Stomach (tissue), 9 donors: Measurements from ENCODE around the gene LDB3. TPM values are rescaled to one million over a fixed set of nuclear protein-coding genes. Genes with fewer than 3 reads are reported as not detected.

Experiments used
- DNase-seq, 2 donors: peaks; one replicate each; pipeline versions ENCODE4 v3.0.0 to v3.0.0-alpha.2; 2013 to 2019
- H3K27ac ChIP-seq, 5 donors: fragments of 200-600 bp in 4 of 5; sonication (generic) in 4 of 5; one replicate each; pipeline ENCODE4 v1.5.1; 2013 to 2019; ENCODE audit warnings: mild to moderate bottlenecking in 1 of 5, moderate library complexity in 1 of 5
- H3K27me3 ChIP-seq, 3 donors: fragments of 200-600 bp; sonication (generic); one replicate each; pipeline ENCODE4 v1.5.1; 2017 to 2019; ENCODE audit warnings: mixed run types in 1 of 3
- H3K36me3 ChIP-seq, 4 donors: fragments of 200-600 bp; sonication (generic); 1 replicate in 3 of 4; 2 replicates in 1 of 4; pipeline ENCODE4 v1.5.1; 2016 to 2019
- H3K4me1 ChIP-seq, 4 donors: fragments of 200-600 bp; sonication (generic); one replicate each; pipeline ENCODE4 v1.5.1; 2016 to 2019
- H3K4me3 ChIP-seq, 4 donors: fragments of 200-600 bp; sonication (generic) in 3 of 4; one replicate each; pipeline ENCODE4 v1.5.1; 2016 to 2019; ENCODE audit warnings: mild to moderate bottlenecking in 1 of 4
- H3K9me3 ChIP-seq, 4 donors: fragments of 200-600 bp; sonication (generic); one replicate each; pipeline ENCODE4 v1.5.1; 2016 to 2019
- CTCF ChIP-seq, 7 experiments: fragments of 450-650 bp in 4 of 7; fragments of 200-600 bp in 3 of 7; sonication (generic) in 3 of 7; IDR thresholded peaks; one replicate each; pipeline ENCODE4 v1.5.1; 2016 to 2019; ENCODE audit warnings: antibody characterized with exemption in 7 of 7, control low read depth in 2 of 7, mild to moderate bottlenecking in 1 of 7
- EP300 ChIP-seq: sonication (generic); formaldehyde crosslinking; IDR thresholded peaks from one replicate; pipeline ENCODE4 v1.6.1; 2017; ENCODE audit warnings: antibody characterized with exemption
- POLR2A ChIP-seq, 4 donors: fragments of 450-650 bp; IDR thresholded peaks; one replicate each; pipeline ENCODE4 v1.6.1; 2016; ENCODE audit warnings: antibody characterized with exemption in 4 of 4, control low read depth in 2 of 4, mild to moderate bottlenecking in 1 of 4, moderate library complexity in 1 of 4
- POLR2AphosphoS5 ChIP-seq, 3 donors: sonication (generic); formaldehyde crosslinking; IDR thresholded peaks; one replicate each; pipeline ENCODE4 v1.6.1; 2016; ENCODE audit warnings: antibody characterized with exemption in 3 of 3
- WGBS, 5 donors: extraction: QIAGEN DNeasy Blood & Tissue Kit in 3 of 5; methylation state at CpG; one replicate each; pipeline versions ENCODE4 v1.1.5 to v1.1.7; 2013 to 2018; 5-methylcytosine and 5-hydroxymethylcytosine counted together
- intact Hi-C: fragments of 100-400 bp; cut with DNase I; formaldehyde crosslinking; loops from one replicate; pipeline ENCODE4 v1.15.1; 2023; ENCODE audit warnings: low total_unique reads
- polyA plus RNA-seq, 3 donors: library from polyadenylated mRNA; stranded (reverse); fragments of 200-250 nt; gene quantifications; one replicate each; pipeline ENCODE4 v1.2.3, GENCODE V29; 2013
- total RNA-seq, 5 donors: library from RNA; depleted of rRNA; stranded (reverse); fragments of >200 nt; gene quantifications; one replicate each; pipeline versions ENCODE4 v1.1.0 to v1.2.3, GENCODE V29; 2014 to 2016
- donor health status: healthy with polysubstance abuse.
- donor health status: Bipolar disorder and iron deficiency.
- donor health status: healthy.

LDB3 gene
- total and polyA plus RNA-seq, 8 donors, result 0.29 to 8.5 (median 2.5) TPM

- 3 to 10% (median 4%) methylated on average over 11 to 49 of the region's 49 CpGs for WGBS, 5 donors
- H3K27ac ChIP-seq, result peak overlapping the region in 2 of 5 donors; percentile 20 to 48
- H3K36me3 ChIP-seq, result no peaks in the 10 kb centered on the region
- no peaks in the 10 kb centered on the region for H3K9me3 ChIP-seq
- intact Hi-C loops, result no loop called here
- no peak for TF ChIP-seq POLR2A (IDR thresholded peaks at IDR 0.05)
- peak in 4 of 7 experiments; percentile 14 to 40 (median 27) for TF ChIP-seq CTCF (IDR thresholded peaks at IDR 0.05)
- TF ChIP-seq POLR2AphosphoS5 (IDR thresholded peaks at IDR 0.05), result no peak
- TF ChIP-seq EP300, result no peak
- peaks cover 0 to 26% (median 13%) of the 10 kb centered on the region in 3 donors for H3K27me3 ChIP-seq
- DNase-seq, result peak; percentile 51 to 79
- peaks cover 8 to 18% (median 13%) of the 10 kb centered on the region in 4 donors for H3K4me1 ChIP-seq
- H3K4me3 ChIP-seq, result peak overlapping the region; percentile 40 to 52 (median 42)
Observed at GRCh38 chr10:86632009-86632800, 36.1 kb upstream of the LDB3 start.

- DNase-seq, result no peak
- H3K4me3 ChIP-seq, result no peak overlapping the region
- no peak overlapping the region for H3K27ac ChIP-seq
- TF ChIP-seq EP300 (no peak), POLR2AphosphoS5 (IDR thresholded peaks at IDR 0.05) (no peak), CTCF (IDR thresholded peaks at IDR 0.05) (no peak), POLR2A (IDR thresholded peaks at IDR 0.05) (no peak)
- no peaks in the 10 kb centered on the region for H3K36me3 ChIP-seq
- H3K9me3 ChIP-seq, result no peaks in the 10 kb centered on the region
- intact Hi-C loops, result no loop called here
- peaks cover 0 to 26% (median 13%) of the 10 kb centered on the region in 3 donors for H3K27me3 ChIP-seq
- WGBS, 5 donors, result 52 to 68% (median 58%) methylated on average over 5 of the region's 5 CpGs
- H3K4me1 ChIP-seq, result peaks cover 8 to 23% (median 13%) of the 10 kb centered on the region in 4 donors
Observed at GRCh38 chr10:86632951-86633350, 35.4 kb upstream of the LDB3 start.

GRCh38 chr10:86635402-86635801 lies 32.9 kb upstream of the LDB3 start:
- intact Hi-C loops, result no loop called here
- no peaks in the 10 kb centered on the region for H3K9me3 ChIP-seq
- H3K27ac ChIP-seq, result no peak overlapping the region
- TF ChIP-seq EP300 (no peak), CTCF (IDR thresholded peaks at IDR 0.05) (no peak), POLR2AphosphoS5 (IDR thresholded peaks at IDR 0.05) (no peak), POLR2A (IDR thresholded peaks at IDR 0.05) (no peak)
- H3K4me3 ChIP-seq, result no peak overlapping the region
- H3K4me1 ChIP-seq, result peaks cover 8 to 23% (median 13%) of the 10 kb centered on the region in 4 donors
- WGBS, 5 donors, result 58 to 85% (median 71%) methylated on average over 2 of the region's 2 CpGs
- no peak for DNase-seq
- peaks cover 0 to 26% (median 13%) of the 10 kb centered on the region in 3 donors for H3K27me3 ChIP-seq
- no peaks in the 10 kb centered on the region for H3K36me3 ChIP-seq

GRCh38 chr10:86636311-86636710 lies 32.0 kb upstream of the LDB3 start:
- no peak for DNase-seq
- Histone ChIP-seq H3K27ac (no peak overlapping the region), H3K27me3 (peaks cover 0 to 23% (median 13%) of the 10 kb centered on the region in 3 donors), H3K36me3 (no peaks in the 10 kb centered on the region), H3K4me1 (peaks cover 8 to 23% (median 13%) of the 10 kb centered on the region in 4 donors), H3K4me3 (no peak overlapping the region), H3K9me3 (no peaks in the 10 kb centered on the region)
- 69 to 89% (median 82%) methylated on average over 2 of the region's 2 CpGs for WGBS, 5 donors
- intact Hi-C loops, result no loop called here
- TF ChIP-seq EP300 (no peak), POLR2A (IDR thresholded peaks at IDR 0.05) (no peak), POLR2AphosphoS5 (IDR thresholded peaks at IDR 0.05) (no peak), CTCF (IDR thresholded peaks at IDR 0.05) (no peak)
